Ramos (cell line): Measurements from ENCODE around the gene KCNQ1.
"Not testable (repeated sequence)": the region's sequence is repeated elsewhere in the genome, so short reads cannot be mapped to it uniquely, and the experiment has no call there.

Experiments
- in situ Hi-C: fragments of 300-500 bp; cut with MboI; formaldehyde crosslinking; loops from one replicate; pipeline ENCODE4 v1.14.3; 2022; ENCODE audit warnings: low sequenced_read_pairs; ENCODE audit not compliant: unreplicated experiment

Gene KCNQ1

DNA sequence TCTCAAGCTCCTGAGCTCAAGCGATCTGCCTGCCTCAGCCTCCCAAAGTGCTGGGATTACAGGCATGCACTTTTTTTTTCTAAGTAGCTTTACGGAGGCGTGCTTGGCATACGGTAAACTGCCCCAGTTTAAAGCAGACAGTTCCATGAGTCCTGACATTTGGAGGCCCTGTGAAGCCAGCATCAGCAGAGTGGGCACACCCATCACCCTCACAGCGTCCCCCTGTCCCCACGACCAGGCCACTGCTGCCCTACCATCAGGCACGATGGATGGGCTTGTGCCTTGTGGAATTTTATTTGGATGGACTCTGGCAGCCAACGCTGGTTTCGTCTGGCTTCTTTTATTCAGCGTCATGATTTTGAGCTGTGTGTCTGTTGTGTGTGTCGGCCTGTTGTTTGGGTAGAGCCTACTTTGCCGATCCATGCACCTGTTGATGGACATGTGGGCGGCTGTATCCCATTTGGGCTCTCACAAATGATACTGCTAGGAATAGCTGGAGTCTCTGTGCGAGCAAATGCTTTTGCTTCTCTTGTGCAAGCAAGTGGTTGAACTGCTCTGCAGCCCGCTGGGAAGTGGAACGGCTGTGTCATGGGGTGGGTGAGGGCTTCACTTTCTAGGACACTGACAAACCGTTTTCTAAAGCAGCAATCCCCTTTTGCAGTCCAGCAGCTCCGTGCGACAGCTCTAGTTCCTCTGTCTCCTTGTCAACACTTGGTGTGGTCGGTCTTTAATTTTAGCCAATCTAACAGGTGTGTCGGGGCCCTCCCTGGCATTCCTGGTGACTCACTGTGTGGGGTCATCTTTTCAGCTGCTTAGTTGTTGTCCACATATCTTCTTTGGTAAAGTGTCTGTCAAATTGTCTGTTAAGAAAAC, 23.8 kb downstream of the KCNQ1 start:
- in situ Hi-C loops, result no loop called here

DNA sequence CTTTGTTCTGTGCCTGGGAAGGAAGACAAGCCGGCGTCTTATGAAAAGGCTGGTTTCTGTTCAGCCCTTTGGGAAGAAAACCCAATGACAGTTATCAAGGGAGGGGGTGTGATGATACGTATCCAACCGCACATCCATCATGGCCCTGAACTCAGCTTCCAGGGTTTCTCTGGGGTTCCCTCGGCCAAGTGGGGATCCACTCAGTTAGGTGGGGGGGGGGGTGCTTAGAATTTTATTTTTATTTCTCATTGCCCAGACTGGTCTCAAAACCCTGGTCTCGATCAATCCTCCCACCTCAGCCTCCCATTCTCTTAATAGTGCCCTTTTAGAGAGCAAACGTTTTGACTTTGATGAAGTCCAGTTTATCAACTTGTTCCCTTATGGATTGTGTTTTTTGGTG, 25.7 kb downstream of the KCNQ1 start:
- in situ Hi-C loops, result no loop called here

DNA sequence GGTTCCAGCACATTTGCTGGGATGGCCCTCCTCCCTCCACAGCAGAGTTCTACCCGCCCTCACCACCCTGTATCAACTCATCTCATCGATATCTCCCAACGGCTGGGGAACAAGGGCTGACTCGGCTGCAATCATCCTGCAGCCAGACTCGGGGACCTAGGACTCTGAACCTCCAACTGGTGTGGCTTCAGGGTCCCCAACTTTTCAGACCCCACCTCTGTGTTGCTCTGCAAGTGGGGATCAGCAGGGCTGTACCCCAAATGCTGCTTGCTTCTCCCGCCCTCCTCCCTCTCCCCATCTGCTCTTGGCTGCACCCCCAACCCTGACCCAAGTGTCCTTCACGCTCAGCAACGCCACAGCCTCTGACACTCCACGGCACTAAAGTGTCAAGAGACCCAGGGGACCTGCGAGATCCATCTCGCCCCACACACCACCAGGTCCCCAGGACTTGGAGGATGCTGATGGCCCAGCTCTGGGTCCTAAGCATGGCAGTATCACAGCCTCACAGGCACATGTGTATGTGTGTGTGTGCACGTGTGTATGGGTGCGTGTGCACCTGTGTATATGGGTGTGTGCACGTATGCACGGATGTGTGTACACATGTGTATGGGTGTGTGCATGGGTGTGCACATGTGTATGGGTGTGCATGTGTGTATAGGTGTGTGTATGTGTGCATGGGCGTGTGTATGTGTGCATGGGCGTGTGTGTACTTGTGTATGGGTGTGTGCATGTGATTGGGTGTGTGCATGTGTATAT, 26.4 kb downstream of the KCNQ1 start:
- in situ Hi-C loops, result no loop called here

DNA sequence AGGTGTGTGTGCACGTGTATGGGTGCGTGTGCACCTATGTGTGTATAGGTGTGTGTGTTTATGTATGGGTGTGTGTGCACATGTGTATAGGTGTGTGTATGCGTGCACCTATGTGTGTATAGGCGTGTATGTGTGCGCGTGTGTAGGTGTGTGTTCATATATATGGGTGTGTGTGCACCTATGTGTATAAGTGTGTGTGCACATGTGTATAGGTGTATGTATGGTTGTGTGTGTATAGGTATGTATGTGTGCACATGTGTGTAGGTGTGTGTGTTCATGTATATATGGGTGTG, 26.9 kb downstream of the KCNQ1 start:
- in situ Hi-C loops, result no loop called here

DNA sequence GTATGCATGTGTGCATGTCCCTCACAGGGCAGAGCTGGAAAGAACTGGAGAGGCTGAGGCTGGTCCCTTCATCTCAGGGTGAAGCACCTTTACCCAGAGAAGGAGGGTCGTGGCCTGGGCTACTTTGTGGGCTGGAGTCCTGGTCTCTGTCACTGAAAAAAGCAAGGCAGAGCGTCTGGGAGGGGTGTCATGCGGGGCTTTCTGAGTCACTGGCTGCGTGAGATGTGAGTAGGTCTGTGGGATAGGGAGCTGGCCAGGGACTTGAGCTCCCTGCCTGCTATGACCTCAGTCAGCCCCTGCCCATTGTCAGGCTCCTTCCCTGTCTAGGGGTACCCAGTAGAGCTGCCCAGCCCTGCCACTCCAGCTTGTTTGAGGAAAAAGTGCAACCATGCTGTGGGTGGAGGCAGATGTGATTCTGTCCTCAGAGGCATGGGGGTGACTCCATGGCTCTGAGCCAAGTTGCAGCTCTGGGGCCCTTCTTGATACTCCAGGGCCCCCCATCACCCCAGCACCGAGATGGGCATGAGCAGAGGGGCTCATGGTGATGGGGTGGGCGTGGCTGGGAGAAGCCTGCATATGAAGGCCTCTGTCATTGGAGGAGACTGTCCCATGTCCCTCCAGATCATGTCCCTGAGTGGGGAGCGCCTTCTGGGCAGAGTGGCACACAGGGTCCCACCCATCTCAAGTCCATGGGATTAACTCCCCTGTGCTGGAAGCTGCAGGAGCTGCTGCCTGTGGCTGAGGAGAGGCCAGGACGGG, 27.8 kb downstream of the KCNQ1 start:
- in situ Hi-C loops, result no loop called here

DNA sequence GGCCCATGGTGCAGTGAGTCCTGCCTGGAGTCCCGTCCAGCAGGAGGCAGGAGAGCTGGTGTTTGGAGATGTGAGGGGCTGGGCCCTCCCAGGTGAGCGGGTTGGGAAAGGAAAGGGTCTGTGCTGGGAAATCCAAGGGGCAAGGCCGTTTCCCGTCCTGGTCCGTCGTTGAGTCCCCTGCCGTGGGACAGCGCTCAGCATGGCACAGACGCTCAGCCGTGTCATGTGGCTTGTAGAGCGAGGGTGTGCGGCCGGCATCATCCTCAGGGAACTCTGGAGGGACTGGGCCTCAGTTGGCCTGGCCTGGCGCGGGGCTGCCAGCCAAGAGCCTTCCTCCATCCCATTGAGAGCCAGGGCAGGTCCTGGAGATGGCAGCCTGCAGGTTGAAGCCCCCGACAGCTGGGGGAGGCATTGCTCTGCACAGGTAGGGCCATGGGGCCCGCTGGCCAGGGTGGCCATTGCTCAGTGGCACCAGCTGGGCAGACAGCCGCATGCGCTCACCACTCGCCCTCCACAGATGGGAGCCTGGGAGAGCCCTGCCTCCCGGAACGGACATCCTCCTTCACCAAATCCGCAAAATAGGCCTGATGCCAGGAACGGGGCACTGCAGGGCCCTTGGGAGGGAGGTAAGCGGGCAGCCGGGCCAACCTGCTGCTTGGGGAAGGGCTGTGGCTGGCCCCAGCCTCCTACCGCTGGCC, 28.7 kb downstream of the KCNQ1 start:
- in situ Hi-C loops, result no loop called here

DNA sequence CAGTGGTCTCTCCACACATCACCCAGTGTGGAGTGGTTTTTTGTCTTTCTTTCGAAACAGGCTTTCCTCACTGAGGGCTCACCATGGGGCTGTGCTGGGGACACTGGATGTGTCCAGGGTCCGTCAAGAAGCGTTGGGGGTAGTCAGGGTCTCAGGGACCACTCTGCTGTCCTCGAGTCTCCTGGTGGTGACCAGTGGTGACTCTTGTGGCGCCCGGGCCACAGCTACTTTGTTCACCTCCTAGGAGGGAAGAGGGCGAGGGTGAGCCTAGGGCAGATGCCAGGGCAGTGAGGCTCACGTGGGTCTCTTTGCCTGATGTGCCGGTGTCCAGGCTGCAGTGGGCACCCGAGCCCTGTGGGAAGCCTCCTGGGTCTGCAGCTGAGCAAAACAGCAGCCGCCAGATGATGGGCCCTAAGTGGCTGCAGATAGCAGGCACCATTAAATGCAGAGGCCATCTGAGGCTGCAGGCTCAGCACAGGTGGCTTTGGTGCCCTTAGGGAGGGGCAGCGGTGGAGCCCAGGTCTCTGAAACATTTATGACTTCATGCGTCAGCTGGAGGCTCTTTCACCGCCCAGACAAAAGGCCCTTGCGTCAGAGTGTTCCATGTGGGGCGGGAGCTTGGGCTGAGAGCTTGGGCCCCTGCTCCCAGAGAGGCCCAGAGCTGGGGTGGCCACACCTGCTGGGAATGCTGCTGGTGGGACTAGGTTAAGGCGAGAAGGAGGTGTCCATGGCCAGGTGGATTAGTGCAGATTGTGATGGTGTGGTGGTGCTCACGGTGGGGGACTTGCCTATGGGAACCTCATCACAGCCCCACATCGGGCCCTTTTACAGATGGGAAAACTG, 29.5 kb downstream of the KCNQ1 start:
- in situ Hi-C loops, result no loop called here

DNA sequence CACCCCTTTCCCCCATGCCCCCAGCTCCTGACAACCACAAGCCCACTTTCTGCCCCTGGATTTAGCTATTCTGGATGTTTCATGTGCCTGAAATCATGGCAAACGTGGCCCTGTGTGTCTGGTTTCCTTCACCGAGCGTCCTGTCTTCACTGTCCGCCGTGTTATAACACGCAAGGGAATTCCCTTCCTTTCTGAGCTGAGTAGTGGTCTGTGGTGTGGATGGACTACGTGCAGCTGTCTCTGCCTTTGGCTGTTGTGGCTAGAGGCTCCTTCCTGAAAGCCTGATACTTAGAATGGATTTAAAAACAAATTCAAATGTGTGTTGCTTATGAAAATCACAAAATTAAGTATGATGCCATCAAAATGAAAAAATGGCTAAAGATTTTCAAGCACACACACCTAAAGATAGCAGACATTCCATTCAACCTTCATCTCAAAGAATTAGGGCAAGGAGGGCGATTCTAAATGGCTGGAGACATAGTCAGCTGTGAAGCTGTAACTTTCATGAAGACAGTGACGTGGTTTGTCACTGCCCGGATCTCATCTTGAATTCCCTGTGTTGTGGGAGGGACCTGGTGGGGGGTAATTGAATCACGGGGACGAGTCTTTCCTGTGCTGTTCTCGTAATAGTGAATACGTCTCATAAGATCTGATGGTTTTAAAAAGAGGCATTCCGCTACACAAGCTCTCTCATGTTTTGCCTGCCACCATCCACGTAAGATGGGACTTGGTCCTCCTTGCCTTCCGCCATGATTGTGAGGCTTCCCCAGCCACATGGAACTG, 30.5 kb downstream of the KCNQ1 start:
- in situ Hi-C loops, result no loop called here

DNA sequence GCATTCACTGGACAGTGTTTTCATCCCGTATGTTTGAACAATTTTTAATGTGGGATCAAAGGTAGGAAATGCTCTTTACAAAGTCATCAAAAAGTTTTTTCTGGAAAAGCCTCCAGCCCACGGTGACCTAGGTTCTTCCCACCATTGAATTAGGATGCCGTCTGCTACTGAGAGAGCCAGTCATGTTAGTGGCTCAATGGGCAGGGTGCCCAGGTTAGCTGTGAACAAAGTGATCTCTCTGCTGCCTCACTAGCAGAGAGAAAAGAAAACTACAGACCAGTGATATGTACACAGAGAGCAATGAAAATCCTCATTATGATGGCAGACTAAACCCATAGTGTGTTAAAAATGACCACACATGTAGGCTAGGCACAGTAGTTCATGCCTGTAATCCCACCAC, 32.4 kb downstream of the KCNQ1 start:
- in situ Hi-C loops, result no loop called here

DNA sequence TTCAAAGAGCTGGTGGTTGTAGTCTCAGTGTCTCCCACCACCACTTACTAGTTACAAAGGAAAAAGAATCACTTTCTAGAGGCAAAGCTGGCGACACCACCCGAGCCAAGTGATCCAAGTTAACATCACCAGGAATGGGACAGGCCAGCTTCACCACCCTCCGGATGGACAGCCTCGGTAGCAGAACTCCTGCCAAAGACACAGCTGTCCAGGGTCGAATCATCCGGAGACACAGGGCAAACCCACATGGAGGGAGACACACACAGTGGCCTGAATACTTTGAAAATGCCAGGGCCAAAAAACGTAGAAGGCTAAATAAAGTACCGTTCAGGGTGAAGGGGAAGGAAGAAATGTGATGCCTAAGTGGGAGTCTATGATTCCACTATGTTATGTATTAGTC, 33.1 kb downstream of the KCNQ1 start:
- in situ Hi-C loops, result no loop called here

DNA sequence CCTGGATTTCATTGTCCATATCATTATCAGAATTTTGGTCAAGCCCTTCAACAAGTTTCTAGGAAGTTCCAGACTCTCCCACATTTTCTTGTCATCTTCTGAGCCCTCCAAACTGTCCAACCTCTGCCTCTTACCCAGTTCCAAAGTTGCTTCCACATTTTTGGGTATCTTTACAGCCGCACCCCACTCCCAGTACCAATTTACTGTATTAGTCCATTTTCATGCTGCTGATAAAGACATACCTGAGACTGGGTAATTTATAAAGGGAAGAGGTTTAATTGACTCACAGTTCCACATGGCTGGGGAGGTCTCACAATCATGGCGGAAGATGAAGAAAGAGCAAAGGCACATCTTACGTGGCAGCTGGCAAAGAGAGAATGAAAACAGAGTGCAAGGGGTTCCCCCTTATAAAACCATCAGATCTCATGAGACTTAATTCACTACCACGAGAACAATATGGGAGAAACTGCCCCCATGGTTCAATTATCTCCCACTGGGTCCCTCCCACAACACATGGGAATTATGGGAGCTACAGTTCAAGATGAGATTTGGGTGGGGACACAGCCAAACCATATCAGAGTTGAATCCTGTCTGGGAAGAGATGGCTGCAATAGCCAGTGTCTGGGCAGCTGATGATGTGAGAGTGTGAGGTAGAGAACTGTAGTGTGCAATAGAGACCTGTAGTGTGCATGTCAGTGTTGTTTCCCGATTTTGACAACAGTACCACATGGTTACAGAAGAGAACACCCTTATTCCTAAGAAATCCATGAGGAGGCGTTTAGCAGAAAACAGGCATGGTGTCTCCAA, 35.5 kb downstream of the KCNQ1 start:
- in situ Hi-C loops, result not testable (repeated sequence)

DNA sequence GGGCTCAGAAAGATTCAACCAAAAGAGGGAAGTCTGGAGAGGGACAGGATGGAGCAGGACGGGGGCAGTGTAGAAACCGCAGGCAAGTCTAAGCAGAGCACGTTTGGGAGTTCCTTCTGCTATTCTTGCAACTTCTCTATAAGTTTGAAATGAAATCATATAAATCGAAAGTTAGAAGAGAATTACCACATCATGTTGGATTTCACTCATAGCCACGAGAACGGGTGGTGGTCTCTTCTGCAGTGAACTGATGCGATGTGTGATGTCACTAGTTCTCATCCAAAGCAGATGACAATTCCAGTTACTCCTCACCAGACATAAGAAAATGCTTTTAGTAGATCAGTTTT, 36.0 kb downstream of the KCNQ1 start:
- in situ Hi-C loops, result no loop called here

DNA sequence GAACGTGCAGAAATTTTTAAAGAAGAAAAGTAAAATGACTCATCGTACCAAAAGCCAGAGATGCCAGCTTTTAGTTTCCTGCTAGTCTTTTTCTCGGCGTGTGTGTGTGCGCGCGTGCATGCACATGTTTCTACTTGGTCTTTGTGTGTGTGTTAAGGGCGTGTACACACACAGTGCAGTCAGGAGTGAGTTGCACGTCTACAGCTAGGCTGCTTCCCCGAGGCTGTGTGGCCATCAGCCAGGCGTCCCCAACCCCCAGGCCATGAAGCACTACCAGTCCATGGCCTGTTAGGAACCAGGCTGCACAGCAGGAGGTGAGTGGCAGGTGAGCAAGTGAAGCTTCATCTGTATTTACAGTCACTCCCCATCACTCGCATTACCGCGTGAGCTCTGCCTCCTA, 36.4 kb downstream of the KCNQ1 start:
- in situ Hi-C loops, result no loop called here

DNA sequence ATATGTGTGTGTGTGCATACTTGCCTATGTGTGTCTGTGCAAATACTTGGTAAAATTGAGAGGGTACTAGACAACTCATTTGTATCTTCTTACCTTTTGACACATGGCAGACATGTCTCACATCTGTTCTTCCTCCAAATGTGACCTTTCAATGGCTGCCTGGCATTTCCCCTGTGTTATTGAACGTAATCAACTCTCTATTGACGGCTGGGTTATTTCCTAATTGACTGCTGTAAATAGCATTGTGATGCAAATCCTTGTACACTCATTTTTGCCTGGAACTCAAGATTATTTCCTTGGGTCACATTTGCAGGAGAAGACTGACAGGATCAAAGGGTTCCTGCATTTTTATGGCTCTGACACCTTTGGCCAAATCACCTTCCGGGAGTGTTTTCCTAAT, 37.4 kb downstream of the KCNQ1 start:
- in situ Hi-C loops, result no loop called here

DNA sequence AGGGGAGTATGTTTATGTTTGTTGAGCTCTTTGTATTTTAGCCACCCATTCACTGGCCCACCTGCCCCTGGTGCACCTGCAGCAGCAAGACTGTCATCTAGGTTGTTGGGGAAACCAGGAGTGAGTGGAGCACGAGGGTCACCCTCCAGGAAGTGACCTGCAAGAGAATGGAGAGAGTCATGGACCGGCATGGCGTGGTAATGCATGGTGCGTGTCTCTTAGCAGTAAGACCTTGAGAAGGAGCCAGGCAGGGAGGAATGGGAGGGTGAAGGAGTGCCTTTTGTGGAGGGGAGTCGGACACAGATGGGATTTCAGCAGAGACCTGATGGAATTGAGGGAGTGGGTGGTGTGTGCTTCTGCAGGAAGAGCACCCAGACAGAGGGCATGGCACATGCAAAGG, 37.9 kb downstream of the KCNQ1 start:
- in situ Hi-C loops, result no loop called here

DNA sequence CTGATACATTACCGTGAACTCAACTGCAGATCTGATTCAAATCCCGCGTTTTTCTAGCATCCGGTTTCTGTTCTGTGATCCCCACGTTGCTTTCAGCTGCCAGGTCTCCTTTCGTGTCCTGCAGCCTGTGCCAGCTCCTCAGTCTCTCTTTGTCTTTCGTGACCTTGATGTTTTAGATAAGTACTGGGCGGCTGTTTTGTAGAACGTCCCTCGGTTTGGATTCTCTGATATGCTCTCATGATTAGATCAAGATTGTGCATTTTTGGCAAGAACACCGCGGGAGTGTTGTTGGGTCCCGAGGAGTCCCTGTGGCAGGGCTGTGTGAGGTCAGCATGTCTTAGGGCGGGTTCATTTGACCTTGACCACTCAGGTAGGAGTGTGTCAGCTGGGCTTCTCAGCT, 38.6 kb downstream of the KCNQ1 start:
- in situ Hi-C loops, result no loop called here

DNA sequence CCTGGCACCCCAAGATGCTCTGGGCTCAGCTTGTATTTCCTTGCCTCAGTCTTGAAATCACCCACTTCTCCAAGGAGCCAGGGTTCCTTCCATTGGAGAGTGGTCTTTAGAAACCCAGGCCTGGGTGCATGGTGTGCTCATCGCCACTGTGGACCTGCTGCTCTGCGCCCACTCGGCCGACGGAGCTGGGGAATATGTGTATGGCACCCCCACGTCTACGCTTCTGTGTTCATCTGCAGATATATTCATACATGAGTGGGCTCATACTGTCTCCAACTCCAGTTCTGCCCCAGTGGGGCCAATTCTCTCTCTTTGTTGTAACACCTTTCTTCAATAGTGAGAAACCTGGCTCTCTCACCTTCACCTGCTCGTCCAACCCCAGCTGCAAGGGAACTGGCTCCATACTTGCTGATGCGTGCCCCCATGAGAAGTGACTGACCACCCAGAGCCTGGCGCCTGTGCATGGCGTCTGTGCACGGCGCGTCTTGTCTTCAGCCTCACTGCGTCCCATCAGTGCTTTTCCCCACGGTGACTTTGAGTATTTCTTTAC, 39.8 kb downstream of the KCNQ1 start:
- in situ Hi-C loops, result no loop called here

DNA sequence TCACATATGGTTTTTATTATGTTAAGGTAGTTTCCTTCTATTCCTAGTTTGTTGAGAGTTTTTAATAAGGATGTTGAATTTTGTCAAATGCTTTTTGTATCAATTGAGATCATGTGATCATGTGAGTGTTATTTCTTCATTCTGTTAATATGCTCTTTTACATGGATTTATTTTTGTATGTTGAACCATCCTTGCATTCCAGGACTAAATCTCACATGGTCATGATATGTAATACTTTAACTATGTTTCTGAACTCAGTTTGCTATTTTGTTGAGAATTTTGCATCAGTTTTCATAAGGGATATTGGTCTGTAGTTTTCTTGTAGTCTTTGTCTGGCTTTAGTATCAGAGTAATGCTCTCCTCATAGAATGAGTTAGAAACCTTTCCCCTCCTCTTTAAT, 43.2 kb downstream of the KCNQ1 start:
- in situ Hi-C loops, result no loop called here
